GM21515 (cell line): ENCODE measurements around the gene UGT1A7.

Experiments
- ATAC-seq: cut with Tn5 transposase; IDR thresholded peaks from one replicate; pipeline ENCODE4 v1.9.1; 2021; ENCODE audit not compliant: unreplicated experiment

UGT1A7 gene

DNA sequence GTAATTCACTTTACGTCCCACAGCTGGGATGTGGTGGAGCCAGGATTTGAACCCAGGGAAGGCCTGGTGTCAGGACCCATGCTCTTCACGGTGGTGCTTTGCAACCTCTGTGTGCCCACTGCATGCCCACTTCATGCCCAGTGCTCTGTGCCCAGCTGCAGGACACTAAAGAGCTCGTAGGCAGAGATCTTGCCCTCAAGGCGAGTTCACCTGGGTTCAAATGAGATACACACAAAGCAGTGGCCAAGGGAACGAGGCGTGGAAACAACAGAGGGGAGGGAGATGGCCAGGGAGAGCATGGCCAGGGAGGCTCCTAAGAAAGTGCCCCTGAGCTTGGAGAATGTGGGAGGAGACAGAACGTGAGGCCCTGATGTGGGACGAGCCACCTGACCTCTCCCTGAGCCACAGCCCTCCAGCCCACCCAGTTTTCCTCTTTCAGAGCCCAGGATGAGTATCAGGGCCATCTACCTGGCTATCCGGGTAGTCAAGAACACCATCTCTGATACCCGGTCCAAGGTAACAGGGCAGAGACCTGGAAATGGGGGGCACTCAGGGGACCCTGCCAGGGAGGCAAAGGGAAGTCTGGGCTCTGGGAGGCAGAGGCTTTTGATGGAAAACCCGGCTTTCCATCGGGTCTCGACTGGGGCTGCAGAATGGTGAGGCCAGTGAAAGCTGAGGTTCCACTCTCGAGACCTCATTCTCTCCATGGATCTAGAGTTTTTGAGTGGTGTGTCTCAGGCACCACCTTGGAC lies 116.8 kb downstream of the UGT1A7 start:
- no peak for ATAC-seq

DNA sequence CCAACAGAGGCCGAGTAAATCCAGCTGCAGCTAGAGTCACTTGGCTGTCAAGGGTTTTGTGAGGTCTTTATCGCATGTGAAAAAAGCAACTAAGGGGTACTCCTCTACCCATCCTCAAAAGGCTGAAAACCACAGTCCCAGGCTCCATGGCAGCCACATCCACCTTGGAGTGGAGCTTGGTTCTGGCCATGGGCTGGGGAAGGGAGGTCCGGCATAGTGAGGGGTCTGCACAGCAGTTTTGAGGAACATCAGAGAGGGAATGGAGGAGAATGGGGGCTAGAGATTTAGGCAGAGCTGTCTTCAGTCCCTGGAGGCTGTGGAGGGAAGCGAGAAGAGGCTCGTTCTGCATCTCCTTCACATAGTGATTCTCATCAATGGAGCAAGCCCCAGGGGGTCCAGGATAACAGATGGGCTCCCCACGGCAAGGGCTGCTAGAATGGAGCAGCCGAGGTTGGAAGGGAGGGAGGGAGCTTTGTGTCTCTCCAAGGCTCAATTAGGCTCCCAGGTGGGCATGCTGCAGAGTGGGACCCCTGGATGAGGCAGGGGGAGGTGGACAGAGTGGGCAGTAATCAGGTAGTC lies 117.5 kb downstream of the UGT1A7 start:
- no peak for ATAC-seq

DNA sequence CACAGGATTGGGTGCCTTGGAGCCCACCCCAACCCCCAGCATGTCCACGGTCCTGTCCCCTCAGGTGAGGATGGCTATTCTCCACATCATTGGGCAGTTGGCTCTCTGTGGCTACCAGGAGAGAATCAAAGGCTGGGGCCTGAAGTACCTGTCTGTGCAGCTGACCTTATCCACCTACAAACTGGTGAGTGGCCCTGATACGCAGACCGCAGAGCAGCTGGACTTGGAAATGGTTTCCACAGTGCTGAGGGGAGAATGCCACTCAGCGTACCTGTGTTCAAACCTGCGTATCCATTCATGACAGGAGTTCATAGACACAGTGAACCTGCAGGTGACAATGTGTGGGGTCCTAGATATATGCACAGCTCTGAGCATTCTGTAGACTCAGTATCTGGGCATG lies 118.0 kb downstream of the UGT1A7 start:
- ATAC-seq = no peak

DNA sequence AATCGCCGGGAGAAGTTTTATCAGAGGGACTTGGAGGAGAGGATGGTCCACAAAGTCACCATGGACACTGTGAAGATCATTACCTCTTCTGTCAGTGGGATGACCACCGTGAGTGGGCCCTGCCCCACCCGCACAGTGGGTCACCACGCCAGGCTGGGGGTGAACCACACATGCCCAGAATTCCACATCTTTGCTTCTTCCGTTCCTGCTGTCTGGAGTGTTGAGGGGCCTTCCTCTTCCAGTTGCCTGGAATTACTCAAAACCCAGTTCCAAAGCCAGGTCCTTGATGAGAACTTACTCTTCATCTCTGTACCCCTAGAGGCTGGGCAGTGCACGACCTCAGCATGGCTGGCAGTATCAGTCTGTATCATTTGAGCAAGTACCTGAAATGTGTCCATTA lies 118.5 kb downstream of the UGT1A7 start:
- no peak for ATAC-seq

DNA sequence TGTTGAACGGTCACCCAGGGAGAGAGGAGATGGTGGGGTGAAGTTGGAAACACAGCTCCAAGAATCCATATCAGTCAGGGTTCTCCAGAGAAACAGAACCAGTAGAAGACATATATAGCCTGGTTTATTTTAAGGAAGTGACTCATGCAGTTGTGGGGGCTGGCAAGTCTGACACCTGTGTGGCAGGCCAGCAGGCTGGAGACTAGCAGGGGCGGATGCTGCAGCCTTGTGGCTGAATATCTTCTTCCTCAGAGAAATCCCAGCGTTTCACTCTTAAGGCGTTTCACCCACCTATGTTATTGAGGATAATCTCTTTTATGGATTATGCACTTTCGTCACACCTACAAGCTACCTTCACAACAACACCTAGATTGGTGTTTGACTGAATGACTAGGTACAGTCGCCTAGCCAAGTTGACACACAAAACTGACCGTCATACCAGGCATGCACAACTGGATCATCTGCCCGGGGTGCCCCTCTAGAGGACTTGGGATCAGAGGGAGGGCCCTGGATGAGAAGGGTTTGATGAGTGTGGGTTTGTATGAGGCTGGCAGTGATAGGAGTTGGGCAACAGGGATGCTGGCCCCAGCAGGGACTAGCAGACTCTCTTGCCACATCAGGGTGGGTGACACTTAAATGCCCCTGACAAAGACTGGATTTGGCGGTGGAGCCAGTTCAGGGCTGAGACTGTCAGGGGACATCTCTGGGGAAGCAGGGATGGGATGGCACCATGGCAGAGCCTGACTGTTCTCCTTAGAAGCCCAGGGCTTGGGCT lies 119.8 kb downstream of the UGT1A7 start:
- ATAC-seq = no peak

DNA sequence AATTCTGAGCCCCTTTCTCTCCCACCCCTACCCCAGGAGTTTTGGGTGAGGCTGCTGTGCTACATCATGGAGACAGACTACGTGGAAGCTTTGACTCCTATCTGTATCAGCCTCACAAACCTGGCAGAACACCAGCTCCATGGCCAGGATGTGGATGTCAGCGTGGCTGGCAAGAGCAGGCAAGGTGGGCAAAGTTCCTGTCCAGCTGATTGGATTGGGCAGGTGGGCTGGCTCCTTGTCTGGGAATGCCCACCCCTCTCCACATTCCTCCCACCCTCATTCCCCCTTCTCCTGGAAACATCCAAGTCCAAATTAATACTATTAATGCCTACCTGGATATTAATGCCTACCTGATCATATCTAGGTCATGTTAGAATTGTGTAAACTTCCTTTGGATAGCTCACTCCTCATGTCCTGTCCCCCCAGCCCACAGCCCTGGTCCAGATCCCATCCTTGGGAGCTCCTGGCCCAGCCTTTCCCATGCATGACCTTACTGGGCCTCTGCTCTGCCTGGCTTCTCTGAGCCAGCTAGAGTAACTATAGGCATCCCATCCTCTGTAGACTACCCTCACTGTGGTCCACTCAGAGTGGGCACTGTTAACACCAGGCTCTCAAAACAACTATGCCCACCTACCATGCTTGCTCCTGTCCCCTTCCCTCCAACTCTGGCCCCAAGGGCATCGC lies 120.6 kb downstream of the UGT1A7 start:
- no peak for ATAC-seq

DNA sequence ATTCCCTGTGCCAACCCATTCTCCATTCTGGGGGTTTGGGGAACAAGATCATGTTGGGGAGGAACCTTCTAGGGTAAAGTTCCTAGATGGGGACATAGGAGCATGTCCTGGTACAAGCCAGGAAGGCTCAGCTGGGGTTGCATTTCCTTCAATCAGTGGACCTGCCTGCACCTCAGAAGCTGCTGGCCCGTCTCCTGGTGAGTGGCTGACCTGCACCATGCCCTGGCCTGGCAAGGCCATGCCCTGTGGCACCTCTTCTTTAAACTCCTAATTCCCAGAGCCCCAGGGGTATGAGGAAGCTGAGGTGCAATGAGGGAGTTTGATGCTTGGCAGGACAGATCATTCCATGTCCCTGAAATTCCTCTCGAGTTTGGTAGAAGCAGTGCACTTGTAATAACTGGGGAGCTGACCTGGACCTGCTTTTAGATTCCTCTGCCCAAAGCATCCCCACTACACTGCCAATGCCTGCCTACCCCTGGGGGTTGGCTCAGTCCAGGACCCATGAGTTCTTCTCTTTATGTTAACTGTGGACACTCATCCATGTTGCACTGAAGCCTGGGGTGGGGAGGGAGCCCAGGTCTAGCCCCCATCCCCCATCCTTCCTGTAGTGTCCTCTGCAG lies 121.7 kb downstream of the UGT1A7 start:
- no peak for ATAC-seq

DNA sequence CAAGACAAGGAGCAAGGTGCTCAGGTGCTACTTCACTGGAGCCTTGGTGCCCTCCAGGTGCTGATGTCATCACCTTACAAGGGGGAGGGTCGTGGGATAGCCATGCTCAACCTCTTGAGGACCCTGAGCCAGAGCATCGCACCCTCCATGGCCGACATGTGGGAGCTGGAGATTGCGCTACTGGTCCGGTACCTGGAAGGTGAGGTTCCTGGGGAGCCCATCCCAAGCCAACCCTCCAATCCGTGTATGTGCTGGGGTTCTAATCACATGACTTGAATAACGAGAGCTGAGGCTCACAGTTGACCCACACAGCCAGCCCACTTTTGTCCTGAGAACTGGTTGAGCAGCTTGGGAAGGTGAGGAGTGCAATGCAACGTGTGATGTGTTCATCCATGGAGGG lies 122.3 kb downstream of the UGT1A7 start:
- ATAC-seq = no peak

DNA sequence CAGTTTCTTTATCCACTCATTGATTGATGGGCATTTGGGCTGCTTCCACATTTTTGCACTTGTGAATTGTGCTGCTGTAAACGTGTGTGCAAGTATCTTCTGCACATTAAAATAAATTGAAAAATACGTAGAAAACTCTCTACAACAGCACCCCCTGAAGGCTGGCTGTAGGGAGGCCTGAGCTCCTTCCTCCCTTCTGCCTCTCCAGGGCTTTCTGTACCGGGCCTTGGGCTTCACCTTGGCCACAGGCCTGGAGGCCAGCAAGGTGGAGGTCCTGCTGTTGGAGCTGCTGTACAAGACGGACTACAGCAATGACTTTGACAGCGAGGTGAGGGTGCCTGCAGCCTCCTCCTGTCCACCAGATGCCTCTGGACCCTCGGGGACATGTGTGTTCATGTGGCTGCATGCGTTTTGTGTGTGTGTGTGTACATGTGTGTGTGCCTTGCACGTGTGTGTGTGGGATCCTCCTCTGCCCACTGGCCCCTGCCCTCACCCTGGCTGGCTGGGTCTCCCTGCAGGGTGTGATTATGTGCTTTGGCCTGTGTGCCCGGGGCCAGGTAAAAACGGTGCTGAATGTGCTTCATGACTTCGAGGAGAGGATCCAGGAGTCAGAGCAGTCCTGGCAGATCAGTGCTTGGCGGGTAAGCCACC lies 125.6 kb downstream of the UGT1A7 start:
- no peak for ATAC-seq

DNA sequence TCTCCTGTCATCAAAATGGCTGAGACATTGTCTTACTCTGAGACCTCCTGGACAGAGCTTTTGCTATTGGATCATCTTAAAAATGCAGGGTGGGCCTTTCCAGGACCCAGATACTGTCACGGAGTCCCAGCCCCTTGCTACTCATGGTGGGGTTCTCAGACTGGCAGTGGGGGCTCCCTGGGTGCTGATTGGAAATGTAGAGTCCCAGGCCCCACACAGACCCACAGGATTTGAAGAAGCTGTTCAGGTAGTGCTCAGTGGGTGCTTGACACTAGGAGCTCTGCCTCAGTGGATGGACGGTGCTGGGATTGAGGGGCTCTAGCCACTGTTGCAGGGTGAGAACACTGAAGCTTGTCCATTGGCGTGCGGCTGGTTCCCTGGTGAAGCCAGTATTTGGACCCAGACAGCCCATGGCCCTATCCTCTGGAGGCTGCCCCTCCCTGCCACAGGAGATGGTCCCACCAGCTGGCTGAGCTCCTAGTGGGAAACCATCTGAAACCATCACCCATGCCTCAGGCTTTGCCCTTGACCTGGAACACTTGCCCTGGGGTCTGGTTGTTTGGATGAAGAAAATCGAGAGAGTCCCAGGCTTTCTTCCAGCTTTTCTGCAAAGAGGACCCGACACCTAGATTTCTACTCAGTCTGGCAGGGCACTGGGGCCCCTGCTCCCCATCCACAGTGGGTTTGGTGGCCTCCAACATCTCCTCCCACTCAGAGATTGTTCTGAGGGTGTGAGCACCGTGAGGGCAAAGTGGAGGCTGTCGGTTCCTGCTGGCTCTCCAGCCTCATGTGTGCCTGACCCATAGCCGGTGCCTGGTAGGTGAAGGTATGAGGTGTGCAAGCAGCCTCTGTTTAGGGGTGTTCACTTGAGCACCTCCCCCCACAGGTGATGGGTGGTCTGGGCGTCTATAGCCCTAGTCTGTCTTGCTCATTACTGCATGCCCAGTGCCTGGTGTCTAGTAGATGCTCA lies 126.5 kb downstream of the UGT1A7 start:
- no peak for ATAC-seq

DNA sequence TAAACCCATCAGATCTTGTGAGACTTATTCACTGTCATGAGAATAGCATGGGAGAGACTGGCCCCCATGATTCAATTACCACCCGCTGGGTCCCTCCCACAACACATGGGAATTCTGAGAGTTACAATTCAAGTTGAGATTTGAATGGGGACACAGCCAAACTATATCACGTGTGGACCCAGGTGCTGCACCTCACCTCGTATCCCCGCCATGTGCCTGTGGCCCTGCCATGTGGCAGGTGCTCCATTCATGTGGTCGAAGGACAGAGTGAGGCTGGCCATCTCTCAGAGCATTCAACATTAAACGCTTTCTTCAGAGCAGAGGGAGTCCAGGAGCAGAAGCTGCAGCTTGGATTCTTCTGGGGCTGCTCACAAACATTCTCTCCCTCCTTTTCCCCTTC lies 128.7 kb downstream of the UGT1A7 start:
- ATAC-seq = no peak

DNA sequence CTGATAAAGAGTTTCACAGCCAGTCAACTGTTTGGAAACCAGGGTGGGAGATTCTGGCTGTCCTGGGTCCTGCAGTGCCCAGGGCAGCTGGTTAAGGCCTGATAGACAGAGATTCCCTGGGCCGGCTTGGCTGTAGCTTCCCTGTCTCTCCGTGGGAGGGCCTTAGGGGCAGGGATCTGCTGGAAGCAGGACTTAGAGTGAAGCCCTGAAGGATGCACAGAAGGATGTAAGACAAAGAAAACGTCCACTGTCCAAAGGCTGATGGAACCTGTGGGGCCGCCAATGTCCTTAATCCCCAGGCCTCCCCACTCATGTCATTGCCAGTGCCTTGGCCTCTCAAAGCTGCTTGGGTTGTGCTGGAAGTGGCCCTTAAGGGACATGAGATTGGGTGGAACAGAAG lies 129.4 kb downstream of the UGT1A7 start:
- no peak for ATAC-seq

DNA sequence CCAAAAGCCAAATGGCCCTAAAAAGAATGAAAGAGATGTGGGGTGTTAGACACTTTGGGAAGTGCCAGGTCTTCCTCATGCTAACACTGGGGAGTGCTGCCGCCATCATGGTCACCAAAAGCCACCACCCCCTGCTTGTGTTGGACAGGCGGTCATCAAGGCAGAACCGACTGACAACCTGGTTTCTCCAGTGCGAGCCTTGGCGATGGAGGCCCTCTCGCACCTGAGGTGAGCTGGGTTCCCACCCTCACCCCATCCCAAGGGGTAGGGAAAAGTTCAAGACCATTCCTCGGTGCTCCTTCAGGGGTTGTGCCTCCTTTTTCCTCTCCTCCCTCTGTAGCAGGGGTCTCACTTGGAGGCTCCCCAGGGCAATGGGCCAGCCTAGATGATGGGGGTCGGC lies 130.0 kb downstream of the UGT1A7 start:
- no peak for ATAC-seq

DNA sequence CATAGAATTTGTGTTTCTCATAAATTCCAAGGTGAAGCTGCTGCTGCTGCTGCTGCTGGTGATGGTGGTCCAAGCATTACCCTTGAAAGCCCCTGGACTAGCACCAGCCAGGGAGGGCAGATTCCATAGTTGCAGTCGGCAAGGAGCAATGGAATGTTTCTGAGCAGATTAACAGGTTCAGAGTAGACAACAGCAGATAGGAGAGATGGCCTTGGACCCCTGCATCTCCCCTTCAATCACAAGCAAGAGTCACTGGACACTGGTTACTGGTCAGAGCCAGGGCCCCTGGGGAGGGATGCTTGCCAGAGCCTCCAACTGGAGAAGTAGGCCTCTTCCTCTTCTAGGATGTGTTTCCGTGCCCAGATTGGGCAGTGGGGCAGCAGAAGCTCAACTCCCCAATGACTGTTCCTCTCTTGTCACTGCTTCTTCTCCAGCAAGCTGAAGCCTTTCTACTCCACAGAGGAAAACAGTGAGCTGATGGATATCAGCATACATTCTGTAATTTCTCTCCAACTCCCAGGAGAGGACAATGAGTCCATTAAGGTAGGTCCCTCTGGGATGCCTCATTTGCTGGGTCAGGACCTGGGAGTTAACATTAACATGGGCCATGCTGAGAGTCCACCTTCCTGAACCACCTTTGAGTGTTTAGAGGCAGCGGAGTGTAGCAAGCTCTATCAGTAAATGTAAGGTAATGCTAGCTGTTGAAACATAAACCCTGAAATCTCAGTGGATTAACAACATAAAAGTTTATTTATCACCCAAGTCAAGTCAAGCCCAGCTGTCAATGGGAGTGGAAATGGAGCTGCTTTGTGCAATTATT lies 131.7 kb downstream of the UGT1A7 start:
- no peak for ATAC-seq

DNA sequence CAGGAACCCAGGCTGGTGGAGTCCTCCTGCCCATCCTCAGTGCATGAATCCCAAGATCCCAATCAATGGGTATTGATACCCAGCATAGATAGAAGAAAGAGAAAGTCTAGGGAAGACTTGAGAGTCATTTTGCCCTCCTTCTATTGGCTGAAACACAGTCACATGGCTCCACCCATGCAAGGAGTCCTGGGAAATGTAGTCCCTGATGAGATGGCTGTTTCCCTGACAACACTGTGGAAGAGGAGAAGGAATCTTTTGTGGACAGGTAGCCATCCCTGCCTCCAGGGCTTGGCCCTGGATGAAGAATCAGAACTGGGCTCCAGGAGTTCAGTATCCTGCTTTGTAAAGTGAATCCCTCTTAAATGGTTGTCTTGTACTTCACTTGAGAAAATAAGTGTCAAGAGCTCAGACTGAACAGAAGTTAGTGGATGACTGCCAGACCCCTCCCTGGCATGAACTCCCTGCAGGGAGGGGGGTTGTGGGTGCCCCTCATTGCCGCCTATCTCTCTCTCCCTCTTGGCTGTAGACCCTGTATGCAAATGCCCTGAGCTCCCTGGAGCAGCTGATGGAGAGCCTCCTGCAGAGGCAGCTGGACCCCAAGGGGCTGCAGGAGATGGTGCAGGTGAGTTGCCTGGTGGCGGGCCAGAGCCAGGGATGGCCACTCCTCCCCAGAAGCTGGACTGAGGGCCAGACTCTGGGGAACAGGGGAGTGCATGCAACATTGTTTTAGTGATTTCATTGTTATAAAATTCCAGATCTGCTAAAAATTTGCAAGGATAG lies 132.5 kb downstream of the UGT1A7 start:
- ATAC-seq = no peak

DNA sequence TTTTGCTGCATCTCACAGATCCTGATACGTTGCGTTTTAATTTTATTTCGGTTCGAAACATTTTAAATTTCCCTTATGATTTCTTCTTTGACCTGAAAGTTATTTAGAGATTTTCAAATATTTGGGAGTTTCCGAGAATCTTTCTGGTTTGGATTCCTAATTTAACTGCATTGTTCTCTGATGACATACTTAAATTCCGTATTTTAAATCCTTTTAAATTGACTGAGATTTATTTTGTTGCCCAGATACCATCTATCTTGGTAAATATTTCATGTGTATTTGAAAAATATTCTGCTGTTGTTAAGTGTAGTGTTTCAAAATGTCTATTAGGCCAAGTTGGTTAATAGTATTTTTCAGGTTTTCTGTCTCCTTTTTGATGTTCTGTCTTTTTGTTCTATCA lies 134.2 kb downstream of the UGT1A7 start:
- ATAC-seq = no peak

DNA sequence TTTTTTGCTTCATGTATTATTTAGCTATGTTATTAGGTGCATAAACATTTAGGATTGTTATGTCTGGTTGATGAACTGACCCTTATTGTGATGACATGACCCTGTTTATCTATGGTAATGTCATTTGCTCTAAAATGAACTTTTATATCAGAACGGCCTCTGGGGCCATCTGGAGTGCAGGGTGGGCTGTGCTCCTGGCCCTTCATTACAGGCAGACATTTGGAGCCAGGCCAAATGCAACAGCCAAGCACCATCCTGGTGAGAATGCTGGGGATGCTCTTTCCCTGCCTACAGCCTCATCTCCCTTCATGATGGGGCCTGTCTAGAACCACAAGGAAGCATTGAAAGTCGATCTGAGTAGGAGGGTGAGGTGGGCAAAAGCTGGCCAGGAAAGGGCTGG lies 134.6 kb downstream of the UGT1A7 start:
- ATAC-seq = no peak

DNA sequence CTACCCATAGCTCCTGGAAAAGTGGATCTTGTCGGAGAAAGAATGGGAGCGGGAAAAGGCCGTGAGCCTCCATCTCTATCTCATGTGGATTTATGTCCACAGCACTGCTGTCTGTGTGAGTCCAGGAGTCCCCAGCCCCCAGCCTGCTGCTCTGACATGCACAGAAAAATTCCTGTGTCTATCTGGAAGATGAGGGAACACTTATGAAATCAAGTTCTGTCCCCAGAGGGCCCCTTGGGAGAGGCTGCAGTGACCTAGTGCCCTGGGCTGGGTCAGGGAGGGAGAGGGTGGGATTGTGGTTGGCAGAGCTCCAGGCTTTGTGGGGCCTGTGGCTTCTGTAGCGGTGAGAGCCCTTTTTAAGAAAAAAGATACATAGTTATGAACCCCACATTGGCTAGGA lies 135.1 kb downstream of the UGT1A7 start:
- ATAC-seq = no peak
